ENCODE measurements around the gene TMEM235.

The TMEM235 gene

GRCh38 chr17:78273813-78274212, 42.4 kb downstream of the TMEM235 start:
- DNase-seq, result peak; percentile 24

DNA sequence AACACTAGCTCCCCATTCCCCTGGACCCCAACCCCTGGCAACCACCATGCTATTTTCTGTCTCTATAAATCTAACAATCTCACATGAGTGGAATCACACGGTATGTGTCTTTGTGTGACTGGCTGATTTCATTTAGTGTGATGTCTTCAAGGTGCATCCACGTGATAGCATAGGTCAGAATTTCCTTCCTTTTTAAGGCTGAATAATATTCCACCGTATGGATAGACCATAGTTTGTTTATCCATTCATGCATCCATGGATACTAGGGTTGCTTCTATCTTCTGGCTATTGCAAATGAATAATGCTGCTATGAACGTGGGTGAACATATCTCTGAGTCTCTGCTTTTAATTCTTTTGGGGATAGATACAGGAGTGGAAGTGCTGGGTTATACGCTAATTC, 43.9 kb downstream of the TMEM235 start:
- no peak for DNase-seq

- DNase-seq, result no peak
These were observed 44.9 kb downstream of the TMEM235 start for GRCh38 chr17:78276098-78276887.

DNA sequence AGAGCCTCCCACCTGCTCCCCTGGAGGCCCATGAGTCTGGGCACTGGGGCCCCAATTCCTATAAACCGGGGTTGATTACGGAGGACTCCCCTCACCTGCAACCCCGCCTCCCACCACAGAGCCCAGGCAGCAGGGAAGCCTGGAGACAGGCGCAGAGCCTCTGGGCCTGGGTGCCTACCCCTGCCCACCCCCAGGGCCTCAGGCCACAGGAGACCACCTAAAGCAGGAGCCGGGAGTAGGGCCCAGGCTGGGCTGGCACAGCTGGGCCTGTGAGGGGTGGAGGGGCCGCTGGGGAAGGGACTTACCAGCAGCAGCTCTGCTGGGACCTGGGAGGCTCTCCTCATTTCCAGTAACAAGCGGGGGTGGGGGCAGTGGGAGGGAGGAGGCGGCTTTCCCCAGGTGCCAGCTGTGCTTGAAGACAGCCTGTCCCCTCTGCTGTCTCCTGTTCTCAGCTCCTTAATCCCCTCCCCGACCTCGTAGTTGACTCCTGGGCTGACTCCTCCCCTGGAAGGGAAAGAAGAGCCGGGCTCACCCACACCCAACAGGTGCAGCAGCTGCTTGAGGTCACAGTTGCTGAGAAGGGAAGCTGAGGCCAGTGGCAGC, 46.8 kb downstream of the TMEM235 start:
- no peak for DNase-seq

GRCh38 chr17:78279360-78279990, 48.0 kb downstream of the TMEM235 start:
- no peak for DNase-seq

- DNase-seq, result no peak
These were observed 49.9 kb downstream of the TMEM235 start for GRCh38 chr17:78281249-78281845.

DNA sequence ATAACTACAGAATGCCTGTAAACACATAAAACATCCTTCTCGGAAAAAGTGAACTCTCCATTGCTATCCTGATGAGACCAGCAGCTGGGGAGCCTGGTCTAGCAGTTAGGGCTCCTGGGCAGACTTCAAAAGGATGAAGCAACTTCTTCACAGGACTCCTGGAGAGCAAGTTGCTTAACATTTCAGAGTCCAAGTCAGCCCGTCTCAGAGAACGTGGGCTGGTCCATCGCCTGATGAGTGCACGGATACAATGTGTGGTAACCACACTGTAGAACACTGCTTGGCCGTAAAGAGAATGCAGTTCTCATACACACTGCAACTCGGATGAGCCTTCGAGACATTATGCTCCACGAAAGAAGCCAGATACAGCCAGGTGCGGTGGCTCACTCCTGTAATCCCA, 52.7 kb downstream of the TMEM235 start:
- peak; percentile 51 for DNase-seq

GRCh38 chr17:78289004-78289403, 57.6 kb downstream of the TMEM235 start:
- no peak for DNase-seq

- DNase-seq, result peak; percentile 94
These were observed 58.5 kb downstream of the TMEM235 start for GRCh38 chr17:78289802-78290363.

All from hematopoietic multipotent progenitor cell treated with erythropoietin and hydrocortisone succinate and interleukin-3 and kit ligand, for 4 days (in vitro differentiated cells).